Activated CD8-positive, alpha-beta memory T cell treated with anti-CD3 and anti-CD28 coated beads for 4 hours (primary cell): ENCODE data around the gene KCTD11.

ENCODE experiments used
- DNase-seq, 2 donors: peaks; one replicate each; pipeline ENCODE4 v3.0.0-alpha.2; 2020; ENCODE audit warnings: low read depth in 2 of 2

The KCTD11 gene

DNA sequence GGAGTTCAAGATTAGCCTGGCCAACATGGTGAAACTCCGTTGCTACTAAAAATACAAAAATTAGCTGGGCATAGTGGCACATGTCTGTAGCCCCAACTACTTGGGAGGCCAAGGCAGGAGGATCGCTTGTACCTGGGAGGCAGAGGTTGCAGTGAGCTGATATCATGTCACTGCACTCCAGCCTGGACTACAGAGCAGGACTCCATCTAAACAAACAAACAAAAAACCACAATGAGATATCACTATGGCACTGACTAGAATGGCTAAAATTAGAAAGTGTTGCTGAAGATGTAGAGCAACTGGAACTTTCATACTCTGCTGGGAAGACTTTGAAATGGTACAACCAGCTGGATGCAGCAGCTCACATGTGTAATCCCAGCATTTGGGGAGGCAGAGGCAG is 22.4 kb downstream of the KCTD11 start:
- DNase-seq, result no peak

DNA sequence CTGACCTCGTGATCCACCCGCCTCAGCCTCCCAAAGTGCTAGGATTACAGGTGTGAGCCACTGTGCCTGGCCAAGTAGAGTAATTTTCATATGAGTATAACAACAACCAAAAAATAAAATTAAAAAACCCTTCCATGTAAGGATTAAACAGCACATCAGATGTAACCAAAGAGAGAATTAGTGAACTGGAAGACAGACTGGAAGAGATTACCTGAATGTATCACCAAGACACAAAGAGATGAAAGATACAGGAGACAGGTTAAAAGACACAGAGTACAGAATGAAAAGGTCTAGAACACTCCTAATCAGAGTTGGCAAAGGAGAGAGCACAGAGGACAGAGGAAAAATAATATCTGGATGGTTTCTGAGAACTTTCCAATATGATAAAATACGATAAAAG is 27.2 kb downstream of the KCTD11 start:
- DNase-seq, result no peak

- DNase-seq, result no peak
These were observed 28.4 kb downstream of the KCTD11 start for GRCh38 chr17:7380321-7380720.

DNA sequence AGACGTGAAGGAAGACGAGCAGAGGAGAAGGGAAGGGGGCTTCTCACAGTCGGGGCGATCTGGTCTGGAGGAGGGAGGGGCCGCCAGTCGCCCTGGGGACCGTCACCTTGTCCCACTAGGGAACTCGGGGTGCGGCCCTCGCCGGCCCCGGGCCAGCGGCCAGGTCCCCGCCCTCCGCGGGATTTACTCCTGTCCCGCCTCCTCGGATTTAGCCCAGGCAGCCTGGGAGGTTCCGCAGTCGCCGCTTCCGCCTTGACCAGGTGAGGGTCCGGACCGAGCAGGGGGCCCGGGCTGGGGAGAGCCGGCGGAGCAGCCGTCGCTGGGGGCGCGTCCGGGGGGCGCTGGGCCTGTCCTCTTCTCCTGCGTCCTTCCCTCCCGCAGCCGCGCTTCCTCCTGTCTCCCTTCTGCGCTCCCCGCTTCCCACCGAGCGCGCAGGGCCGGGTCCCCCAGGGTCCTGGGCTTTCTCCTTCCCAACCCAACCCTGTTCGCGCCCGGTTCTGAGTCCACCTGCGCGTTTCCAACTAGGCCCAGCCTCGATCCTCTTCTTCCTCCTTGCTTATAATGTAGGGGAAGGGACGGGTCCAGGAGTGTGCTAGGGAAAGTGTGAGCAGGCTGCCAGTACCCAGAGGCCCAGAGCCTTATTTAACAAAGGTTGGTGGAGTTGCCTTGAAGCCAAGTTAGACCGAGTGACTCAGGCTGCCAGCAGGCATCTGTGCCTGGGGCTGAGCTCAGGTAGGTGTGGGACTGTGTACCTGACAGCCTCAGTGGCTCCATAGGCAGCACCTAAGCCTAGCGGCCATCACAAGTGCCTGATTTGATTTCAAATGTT is 29.1 kb downstream of the KCTD11 start, which contains the start of gene TNK1:
TNK1 (plus strand) TSS at position 235 of the 829 bp plus-strand sequence. CDS start 1,838 bp downstream, outside the sequence.
- DNase-seq, result no peak

DNA sequence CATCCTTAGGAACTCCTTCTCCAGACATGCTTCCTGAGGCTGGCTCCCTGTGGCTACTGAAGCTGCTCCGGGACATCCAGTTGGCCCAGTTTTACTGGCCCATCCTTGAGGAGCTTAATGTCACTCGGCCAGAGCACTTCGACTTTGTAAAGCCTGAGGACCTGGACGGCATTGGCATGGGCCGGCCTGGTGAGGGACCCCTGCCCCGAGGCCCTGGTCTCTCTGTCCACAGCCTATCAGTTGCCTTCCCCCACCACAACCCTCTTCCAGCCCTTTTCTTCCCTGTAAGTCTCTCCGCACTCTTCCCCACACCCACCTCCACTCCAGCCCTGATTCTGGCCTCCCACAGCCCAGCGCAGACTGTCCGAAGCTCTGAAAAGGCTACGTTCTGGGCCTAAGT is 30.9 kb downstream of the KCTD11 start:
- DNase-seq, result no peak

GRCh38 chr17:7383371-7383741 is 31.4 kb downstream of the KCTD11 start:
- DNase-seq, result no peak

GRCh38 chr17:7383742-7384488 is 32.0 kb downstream of the KCTD11 start:
- peak; percentile 35 to 45 for DNase-seq

GRCh38 chr17:7384489-7385081 is 32.6 kb downstream of the KCTD11 start:
- no peak for DNase-seq

- DNase-seq, result no peak
These were observed 36.9 kb downstream of the KCTD11 start for GRCh38 chr17:7388856-7389255.

- DNase-seq, result no peak
These were observed 38.3 kb downstream of the KCTD11 start for GRCh38 chr17:7389924-7390910.

DNA sequence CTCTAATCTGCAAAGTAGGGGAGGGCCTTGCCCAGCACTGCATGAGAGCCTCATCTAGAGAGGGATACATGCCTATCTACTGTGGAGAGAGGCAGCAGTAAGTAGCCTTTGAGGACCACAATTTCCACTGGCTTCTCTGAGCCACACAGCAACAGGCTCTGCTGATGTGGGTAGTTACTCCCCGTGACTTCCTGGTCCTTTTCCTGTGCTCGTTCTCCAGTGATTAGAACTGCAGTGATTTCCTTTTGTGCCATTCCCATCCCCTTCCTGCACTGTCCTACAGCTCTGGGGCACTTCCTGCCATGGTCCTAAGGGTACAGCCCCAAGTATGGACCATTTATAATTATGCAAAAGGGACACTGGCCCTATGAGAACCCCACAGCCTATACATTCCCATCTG is 39.3 kb downstream of the KCTD11 start:
- DNase-seq, result no peak

DNA sequence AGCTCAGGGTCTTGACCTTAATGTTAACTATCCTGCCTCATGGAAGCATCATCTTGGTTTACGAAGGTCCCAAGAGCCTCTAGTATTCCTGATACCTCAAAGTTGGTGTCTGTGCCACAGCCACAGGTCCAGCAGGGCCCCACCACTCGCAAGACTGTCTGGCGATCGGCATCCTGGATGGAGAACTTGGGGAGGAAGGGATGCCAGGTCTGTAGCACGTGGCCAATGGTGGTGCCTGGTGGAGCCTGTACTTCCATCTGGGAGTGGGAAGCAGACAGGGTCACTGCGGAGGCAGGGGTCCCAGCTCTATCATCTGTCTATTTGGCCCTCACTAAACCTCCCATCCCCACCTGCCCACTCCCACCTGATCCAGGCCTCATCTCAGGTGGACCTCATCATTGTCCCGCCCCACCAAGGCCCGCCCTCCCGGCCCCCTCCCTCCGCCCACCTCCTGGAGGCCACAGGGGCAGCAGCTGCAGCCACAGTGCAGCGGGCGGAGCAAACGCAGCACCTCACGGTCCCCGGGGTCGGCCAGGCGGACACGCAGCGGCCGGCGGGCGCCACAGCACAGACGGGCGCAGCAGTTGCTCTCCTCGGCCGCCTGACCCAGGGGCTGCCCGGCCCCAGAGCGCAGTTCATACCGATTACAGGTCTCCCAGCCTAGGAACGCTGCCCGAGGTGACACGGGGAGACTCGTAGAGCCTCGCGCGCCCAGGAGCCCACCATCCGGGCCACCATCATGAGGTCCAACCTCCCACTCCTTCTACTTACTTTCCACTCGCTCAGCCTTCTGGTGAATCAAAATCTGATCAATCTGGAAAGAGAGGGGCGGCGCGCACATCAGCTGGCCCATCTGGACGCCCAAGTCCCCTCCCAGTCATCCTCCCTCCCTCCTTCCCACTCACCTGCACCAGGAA is 41.0 kb downstream of the KCTD11 start:
- DNase-seq, result no peak

DNA sequence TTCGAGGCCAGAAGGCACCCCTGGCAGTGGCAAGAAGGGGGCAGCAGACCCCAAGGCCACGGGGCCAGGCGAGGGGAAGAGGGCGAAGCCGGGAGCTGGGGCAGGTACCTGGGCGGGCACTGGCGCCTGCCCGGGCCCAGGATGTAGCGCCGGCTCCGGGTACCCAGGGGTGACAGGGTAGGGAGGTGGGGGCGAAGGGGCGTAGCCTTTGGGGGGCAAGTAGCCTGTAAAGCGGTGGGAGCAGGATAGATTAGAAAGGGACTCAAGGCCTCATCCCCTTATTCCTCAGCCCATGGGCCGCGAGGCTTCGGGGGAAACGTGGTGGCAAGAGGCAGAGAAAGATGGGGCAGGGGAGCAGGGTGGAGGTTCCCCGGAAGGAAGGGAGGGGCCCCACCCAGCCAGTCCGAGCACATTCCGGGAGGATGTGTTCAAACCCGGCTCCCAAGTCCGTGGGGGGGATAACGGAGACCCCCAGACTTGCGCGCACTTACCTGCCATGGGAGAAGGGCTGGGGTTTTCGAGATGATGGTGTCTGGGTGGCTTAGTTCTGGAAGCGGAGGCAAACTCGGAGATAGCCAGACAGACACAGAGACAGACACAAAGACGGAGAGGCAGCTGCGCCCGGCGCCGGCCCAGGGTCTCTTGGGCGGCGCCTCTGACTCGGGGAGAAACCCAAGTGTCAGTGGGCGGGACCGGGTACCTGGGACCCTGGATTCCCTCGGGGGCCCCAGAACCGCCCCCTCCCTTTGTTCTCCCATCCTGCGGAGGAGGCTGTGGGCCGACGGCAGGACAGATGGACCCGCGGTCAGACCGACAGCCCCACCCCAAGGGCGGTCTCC is 41.9 kb downstream of the KCTD11 start:
- DNase-seq, result peak; percentile 36 to 38

DNA sequence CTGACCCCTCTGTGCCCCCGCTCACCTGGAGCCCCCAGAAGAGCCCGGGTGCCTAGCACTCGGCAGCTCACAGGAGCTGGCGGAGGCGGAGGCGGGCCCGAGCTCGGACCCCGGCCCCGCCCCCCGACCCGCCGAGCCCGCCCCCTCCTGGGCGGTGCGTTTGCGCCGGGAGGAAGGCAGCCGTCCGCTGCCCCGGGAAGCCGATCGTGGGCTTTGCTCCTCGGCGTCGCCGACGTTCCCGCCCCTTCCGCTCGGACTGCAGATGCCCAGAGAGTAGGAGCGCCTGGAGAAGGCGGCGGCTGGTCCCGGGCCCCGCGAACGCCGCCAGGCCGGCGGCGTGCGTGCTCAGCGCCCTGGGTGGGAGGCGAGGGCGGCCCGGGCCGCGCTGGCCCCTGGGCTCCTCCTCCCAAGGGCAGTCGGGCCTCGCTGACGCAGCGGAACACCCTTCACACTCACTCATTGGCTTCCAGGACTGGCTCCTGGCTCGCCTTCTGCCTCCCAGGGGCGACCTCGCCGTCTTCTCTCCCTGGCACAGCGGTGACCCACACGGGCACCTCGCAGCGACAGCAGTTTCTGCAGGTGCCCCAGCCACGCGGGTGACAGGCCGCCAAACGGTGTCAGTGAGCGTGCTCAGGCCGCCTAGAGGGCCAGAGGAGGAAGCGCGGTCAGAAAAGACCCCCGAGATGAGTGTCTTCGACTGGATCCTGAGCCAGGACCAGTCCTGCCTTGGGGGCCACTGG is 42.7 kb downstream of the KCTD11 start, which contains the start of gene PLSCR3:
PLSCR3 (minus strand) TSS at position 74 of the 740 bp plus-strand sequence. CDS start 415 bp downstream, outside the sequence.
- peak; percentile 46 to 64 for DNase-seq

GRCh38 chr17:7396147-7396546 is 44.2 kb downstream of the KCTD11 start:
- DNase-seq, result no peak

GRCh38 chr17:7398612-7399011 is 46.6 kb downstream of the KCTD11 start:
- DNase-seq, result no peak

DNA sequence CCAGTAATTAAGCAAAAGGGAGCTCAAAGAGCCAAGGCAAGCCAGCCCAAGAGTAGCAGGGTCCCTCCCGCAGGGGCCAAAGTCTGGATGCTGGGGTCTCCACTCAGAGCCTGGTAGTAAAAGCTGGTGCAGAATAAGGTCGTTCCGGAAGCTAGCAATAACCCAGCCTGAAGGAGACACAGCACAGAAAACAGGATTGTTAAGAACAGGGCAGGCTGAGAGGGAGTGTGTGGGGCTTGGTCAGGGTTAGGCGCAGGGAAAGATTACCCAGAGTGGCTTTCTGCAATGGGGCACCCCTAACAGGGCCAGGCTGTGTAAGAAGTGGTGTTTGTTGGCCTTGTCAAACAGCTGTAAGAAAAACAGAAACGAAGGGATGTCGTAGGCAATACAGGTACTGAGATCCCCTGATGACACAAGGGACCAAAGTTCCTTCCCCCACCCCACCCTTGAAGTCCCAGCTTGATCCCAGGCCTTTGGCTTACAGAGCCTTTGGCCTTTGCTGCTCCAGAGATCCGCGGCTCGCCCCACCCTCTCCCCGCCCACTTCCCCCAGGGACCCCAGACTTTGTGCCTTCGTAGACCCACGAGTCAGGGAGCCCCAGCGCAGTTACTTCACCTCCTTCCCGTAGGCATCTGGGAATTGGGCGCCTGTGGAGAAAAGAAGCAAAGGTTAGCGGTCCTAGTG is 51.2 kb downstream of the KCTD11 start:
- DNase-seq, result no peak

DNA sequence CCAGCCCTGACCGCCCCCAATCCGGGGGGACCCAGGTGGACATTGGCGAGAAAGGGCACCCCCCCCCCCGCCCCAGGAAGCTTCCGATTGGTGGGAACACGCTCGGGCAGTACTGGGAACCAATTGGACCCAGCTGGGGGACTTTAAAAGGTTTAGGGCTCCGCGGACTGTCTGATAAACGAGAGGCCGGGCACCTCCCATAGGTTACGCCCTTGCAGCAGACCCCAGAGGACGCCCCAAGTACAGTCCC is 51.7 kb downstream of the KCTD11 start:
- DNase-seq, result no peak
